Activated CD8-positive, alpha-beta memory T cell treated with anti-CD3 and anti-CD28 coated beads for 4 hours (primary cell): ENCODE measurements around the gene NUCKS1.

Experiments
- DNase-seq, 2 donors: peaks; one replicate each; pipeline ENCODE4 v3.0.0-alpha.2; 2020; ENCODE audit warnings: low read depth in 2 of 2

NUCKS1 gene

GRCh38 chr1:205699416-205699815 is 50.6 kb downstream of the NUCKS1 start:
- DNase-seq, result no peak

- no peak for DNase-seq
These were observed 51.1 kb downstream of the NUCKS1 start for GRCh38 chr1:205698921-205699320.

- no peak for DNase-seq
These were observed 56.5 kb downstream of the NUCKS1 start for GRCh38 chr1:205693421-205693991.

- no peak for DNase-seq
These were observed 57.6 kb downstream of the NUCKS1 start for GRCh38 chr1:205692423-205692822.

GRCh38 chr1:205690122-205690756 is 59.7 kb downstream of the NUCKS1 start:
- no peak for DNase-seq

GRCh38 chr1:205689479-205689878 is 60.5 kb downstream of the NUCKS1 start:
- DNase-seq, result no peak

- DNase-seq, result no peak
These were observed 61.6 kb downstream of the NUCKS1 start for GRCh38 chr1:205688171-205689080.

GRCh38 chr1:205687242-205687641 is 62.7 kb downstream of the NUCKS1 start:
- no peak for DNase-seq

GRCh38 chr1:205681364-205681763 is 68.6 kb downstream of the NUCKS1 start:
- no peak for DNase-seq

GRCh38 chr1:205680073-205680851 is 69.7 kb downstream of the NUCKS1 start, which contains the start of gene SLC45A3:
TSS of gene SLC45A3 (minus strand) at chr1:205680509. CDS start at chr1:205664656, 15,853 bp downstream.
- peak; percentile 21 to 25 for DNase-seq

- no peak for DNase-seq
These were observed 71.5 kb downstream of the NUCKS1 start for GRCh38 chr1:205678286-205679111.

GRCh38 chr1:205677167-205677566 is 72.8 kb downstream of the NUCKS1 start:
- no peak for DNase-seq

- no peak for DNase-seq
These were observed 73.4 kb downstream of the NUCKS1 start for GRCh38 chr1:205676597-205676996.

- no peak for DNase-seq
These were observed 74.0 kb downstream of the NUCKS1 start for GRCh38 chr1:205676002-205676401.

GRCh38 chr1:205675247-205675646 is 74.7 kb downstream of the NUCKS1 start:
- DNase-seq, result no peak

GRCh38 chr1:205672970-205673369 is 77.0 kb downstream of the NUCKS1 start:
- no peak for DNase-seq

- no peak for DNase-seq
These were observed 77.5 kb downstream of the NUCKS1 start for GRCh38 chr1:205672395-205672889.

GRCh38 chr1:205670611-205671430 is 79.2 kb downstream of the NUCKS1 start:
- DNase-seq, result no peak

- no peak for DNase-seq
These were observed 79.9 kb downstream of the NUCKS1 start for GRCh38 chr1:205670150-205670446.
